ENCODE measurements around the gene IGHMBP2.
A peak's percentile ranks its signal among the peaks of the same experiment; 100 is the strongest.

IGHMBP2 gene

GRCh38 chr11:68890490-68891231, 13.0 kb upstream of the IGHMBP2 start:
- DNase-seq, result peak; percentile 87

- DNase-seq, result no peak
Measured at GRCh38 chr11:68891351-68891948, 12.2 kb upstream of the IGHMBP2 start.

DNA sequence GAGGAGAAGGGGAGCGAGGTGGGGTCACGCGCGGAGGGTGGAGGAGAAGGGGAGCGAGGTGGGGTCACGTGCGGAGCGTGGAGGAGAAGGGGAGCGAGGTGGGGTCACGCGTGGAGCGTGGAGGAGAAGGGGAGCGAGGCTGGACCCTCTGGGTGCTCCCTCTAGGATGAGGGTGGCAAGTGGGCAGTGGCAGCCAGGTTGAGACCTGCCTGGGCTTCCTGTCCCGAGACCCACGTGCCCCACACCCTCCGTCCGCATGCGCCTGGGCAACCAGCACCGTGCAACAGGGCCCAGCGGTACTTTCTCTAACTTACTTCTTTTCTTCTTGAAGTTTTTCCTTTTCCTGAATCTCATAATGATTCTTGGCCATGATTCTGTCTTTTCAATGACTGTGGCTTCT, 11.1 kb upstream of the IGHMBP2 start:
- DNase-seq, result no peak

GRCh38 chr11:68893282-68893681, 10.4 kb upstream of the IGHMBP2 start:
- DNase-seq, result no peak

DNA sequence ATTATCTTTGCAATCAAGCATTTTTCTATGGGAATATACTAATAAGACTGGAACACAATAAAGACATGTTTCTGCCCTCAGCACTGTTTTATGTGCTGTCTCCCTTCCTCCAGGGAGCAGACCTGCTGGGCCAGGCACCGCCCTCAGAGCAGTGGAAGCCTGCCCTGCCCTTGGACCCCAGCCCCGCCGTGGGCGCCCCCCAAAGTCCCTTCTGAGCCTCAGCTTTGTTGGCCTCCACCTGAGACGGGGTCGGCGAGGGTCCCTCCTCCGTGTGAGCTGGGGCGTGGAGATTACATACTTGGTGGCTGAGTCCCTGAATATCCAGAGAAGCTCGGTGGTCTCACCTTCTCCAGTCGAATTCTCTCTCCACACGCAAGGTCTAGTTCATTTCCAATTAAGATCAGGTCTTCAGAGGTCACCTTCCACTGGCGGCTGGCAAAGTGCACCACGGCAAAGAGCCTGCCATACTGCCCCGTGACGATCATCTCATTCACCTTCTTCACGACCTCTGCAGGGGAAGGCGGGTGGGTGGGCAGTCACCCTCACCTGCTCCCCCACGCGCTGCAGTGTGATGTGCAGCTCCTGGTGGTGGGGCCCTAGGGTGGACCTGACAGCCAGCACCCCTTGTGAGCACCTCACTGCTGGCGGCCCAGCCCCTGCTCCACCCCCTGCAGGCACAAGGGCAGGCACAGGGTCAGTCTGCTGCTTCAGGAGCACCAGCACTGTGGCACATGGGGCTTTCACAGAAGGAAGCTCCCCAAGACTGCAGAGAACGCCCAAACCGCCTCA, 7.3 kb upstream of the IGHMBP2 start:
- no peak for DNase-seq

GRCh38 chr11:68897441-68897840, 6.2 kb upstream of the IGHMBP2 start:
- DNase-seq, result no peak

DNA sequence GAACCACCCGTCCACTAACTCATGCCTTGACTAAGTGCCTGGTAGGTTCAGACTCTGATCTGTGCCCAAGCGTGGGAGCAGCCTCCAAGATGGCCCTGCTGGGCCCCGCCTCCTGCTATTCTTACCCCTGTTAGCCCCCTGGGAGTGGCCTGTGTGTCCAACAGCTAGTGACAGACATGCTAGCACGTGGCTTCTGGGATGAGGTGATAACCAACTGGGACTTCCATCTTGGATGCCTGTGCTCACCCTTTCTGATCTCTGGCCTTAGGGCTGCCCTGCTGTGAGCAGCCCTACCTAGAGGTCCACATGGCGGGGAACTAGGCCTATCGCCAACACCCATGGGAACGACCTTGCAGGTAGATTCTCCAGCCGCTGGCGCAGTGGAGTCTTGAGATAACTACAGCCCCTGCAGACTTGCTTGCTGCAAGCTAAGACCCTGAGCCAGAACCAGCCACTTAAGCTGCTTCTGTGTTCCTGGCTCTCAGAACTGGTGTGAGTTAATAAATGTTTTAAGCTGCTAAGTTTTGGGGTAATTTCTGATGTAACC, 2.8 kb upstream of the IGHMBP2 start:
- DNase-seq, result no peak

DNA sequence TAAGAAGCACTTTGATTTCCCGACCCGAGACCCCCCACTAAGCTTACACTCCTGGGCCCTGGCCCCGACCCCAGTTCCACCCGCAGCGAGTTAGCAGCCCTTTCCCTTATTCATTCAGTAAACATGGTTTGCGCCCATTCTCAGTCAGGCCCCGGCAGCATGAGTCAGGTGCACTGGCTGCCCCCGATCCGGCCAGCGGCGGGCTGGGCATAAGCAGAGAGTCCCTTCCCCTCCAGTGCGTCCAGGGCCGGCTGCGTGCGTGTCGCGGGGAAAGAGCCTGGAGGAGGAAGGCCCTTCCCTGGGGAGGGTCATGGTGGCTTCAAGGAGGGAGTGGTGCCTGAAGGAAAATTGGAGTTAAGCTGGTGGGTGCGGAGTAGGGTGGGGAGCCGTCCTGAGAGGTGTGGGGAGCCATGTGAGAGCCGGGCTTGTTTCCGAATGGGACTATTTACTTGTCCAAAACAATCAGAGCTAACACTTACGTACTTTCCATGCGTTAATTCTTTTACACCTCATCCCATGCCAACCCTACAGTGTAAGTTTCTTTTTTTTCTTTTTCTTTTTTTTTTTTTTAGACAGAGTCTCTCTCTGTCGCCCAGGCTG, 657 bp downstream of the IGHMBP2 start:
- no peak for DNase-seq

GRCh38 chr11:68905421-68906360, 2.0 kb downstream of the IGHMBP2 start:
- no peak for DNase-seq

GRCh38 chr11:68908273-68908672, 4.6 kb downstream of the IGHMBP2 start:
- no peak for DNase-seq

GRCh38 chr11:68910965-68911364, 7.3 kb downstream of the IGHMBP2 start:
- no peak for DNase-seq

- no peak for DNase-seq
Measured at GRCh38 chr11:68911731-68912130, 8.0 kb downstream of the IGHMBP2 start.

DNA sequence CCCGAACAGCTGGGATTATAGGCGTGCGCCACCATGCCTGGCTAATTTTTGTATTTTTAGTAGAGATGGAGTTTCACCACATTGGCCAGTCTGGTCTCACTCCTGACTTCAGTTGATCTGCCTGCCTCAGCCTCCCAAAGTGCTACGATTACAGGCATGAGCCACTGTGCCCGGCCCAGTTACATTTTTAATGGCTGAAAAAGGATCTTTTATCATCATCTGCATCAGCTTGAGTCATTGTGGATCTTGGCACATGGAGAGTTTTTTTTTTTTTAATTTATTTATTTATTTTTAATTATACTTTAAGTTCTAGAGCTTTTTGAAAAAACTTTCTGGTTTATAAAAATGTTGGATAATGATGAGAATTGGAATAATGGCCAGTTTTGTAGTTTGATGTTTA, 8.6 kb downstream of the IGHMBP2 start:
- DNase-seq, result no peak

DNA sequence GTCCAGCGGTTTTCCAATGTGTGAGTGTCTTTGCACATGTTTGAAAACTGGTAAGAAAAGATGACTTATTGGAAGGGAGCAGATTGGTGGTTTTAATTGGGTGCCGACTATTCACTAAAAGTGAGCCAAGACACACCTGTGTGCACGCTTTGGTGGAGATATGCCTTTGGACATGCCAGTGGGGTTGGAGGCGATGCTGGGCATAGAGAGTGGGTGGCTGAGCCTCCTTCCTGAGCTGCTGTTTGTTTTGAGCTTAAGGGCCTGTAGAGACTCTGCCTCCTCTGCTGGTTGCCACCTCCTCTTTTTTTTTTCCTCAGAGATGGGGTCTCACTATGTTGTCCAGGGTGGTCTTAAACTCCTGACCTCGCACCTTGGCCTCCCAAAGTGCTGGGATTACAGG, 9.5 kb downstream of the IGHMBP2 start:
- DNase-seq, result no peak

DNA sequence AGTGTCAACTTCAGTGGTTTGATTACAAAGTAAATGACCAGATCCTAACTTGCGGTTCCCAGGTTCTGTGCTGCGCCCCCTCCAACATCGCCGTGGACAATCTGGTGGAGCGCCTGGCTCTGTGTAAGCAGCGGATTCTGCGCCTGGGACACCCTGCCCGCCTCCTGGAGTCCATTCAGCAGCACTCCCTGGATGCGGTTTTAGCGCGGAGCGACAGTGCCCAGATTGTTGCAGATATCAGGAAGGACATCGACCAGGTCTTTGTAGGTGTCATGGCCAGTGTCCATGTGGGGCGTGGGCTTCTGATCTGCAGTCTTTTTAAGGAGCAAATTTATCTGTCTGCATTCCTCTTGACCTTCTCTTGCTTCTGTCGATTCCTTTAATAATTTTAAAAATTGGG, 11.1 kb downstream of the IGHMBP2 start:
- DNase-seq, result no peak

- no peak for DNase-seq
Measured at GRCh38 chr11:68916439-68916838, 12.7 kb downstream of the IGHMBP2 start.

DNA sequence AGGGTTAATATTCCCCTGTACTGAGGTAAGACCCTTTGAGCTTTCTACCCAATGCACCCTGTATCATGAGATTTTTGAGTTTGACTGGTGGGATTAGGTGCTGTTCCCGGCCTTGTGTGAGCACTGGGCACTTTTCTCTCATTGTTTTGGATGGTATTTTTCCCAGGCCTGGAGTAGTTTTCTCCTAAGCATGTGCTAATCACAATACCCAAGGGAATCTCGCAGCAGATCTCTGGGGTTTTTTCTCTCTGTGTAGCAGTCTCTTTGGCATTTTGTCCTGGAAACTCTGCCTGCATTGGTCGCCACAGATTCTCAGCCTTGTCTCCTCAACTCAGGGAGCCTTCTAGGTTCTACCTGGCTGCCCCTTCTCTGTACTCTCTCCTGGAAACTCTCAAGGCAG, 19.9 kb downstream of the IGHMBP2 start:
- no peak for DNase-seq

DNA sequence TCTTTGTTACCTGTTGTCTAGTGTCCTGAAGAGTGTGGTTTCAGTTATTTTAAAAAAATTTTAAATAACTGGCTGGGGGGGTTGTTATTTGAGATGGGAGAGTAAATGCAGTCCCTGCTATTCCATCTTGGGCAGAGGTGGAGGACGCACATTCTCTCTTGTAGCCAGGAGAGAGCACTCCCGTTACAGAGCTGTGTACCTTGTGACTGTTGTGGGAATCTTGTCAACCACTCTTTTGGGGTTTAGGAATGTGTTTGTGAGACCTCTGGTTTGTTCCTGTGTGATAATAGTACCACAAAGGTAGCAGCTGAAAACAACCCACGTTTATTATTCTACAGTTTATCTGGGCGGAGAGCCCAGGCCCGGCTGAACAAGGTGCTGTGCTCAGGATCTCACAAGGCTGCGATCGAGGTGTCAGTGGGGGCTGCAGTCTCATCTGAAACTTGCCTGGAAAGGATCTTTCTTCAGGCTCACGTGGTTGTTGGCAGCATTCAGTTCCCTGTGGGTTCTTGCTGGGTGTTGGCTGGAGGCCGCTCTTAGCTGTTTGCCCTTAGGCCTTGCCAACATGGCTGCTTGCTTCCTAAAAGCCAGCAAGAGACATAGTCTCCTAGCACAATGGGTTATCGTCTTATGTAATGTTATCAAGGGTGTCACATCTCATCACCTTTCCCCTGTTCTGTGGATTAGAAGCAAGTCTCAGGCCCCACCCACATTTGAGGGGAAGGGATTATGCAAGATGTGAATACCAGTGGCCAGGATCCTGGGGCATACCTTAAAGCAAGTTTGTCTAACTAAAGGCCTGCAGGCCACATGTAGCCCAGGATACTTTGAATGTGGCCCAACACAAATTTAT, 20.6 kb downstream of the IGHMBP2 start:
- no peak for DNase-seq

GRCh38 chr11:68925611-68926010, 21.9 kb downstream of the IGHMBP2 start:
- DNase-seq, result no peak

- DNase-seq, result no peak
Measured at GRCh38 chr11:68927280-68928135, 23.8 kb downstream of the IGHMBP2 start.

Measured in COR-L47 (cell line).